Suprapubic skin (tissue), 4 donors: ENCODE results near the gene JAKMIP3.

Source experiments
- CTCF ChIP-seq, 2 donors: fragments of 200-600 bp in 1 of 2; fragments of 450-650 bp in 1 of 2; sonication (generic) in 1 of 2; IDR thresholded peaks; one replicate each; pipeline ENCODE4 v1.5.1; 2016 to 2019; ENCODE audit warnings: antibody characterized with exemption in 2 of 2, mild to moderate bottlenecking in 1 of 2, moderate library complexity in 1 of 2
- POLR2A ChIP-seq, 2 donors: fragments of 450-650 bp; IDR thresholded peaks; one replicate each; pipeline ENCODE4 v1.6.1; 2017; ENCODE audit warnings: antibody characterized with exemption in 2 of 2, mild to moderate bottlenecking in 2 of 2, moderate library complexity in 2 of 2
- POLR2AphosphoS5 ChIP-seq, 3 donors: sonication (generic); formaldehyde crosslinking; IDR thresholded peaks; one replicate each; pipeline ENCODE4 v1.6.1; 2017; ENCODE audit warnings: antibody characterized with exemption in 3 of 3

- TF ChIP-seq CTCF (IDR thresholded peaks at IDR 0.05) = no peak
- no peak for TF ChIP-seq POLR2AphosphoS5 (IDR thresholded peaks at IDR 0.05)
- no peak for TF ChIP-seq POLR2A (IDR thresholded peaks at IDR 0.05)
These were observed 42.5 kb downstream of the JAKMIP3 start for GRCh38 chr10:132107949-132108877.
